ENCODE measurements around the gene ASGR1.

Gene ASGR1, protein sequence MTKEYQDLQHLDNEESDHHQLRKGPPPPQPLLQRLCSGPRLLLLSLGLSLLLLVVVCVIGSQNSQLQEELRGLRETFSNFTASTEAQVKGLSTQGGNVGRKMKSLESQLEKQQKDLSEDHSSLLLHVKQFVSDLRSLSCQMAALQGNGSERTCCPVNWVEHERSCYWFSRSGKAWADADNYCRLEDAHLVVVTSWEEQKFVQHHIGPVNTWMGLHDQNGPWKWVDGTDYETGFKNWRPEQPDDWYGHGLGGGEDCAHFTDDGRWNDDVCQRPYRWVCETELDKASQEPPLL

DNA sequence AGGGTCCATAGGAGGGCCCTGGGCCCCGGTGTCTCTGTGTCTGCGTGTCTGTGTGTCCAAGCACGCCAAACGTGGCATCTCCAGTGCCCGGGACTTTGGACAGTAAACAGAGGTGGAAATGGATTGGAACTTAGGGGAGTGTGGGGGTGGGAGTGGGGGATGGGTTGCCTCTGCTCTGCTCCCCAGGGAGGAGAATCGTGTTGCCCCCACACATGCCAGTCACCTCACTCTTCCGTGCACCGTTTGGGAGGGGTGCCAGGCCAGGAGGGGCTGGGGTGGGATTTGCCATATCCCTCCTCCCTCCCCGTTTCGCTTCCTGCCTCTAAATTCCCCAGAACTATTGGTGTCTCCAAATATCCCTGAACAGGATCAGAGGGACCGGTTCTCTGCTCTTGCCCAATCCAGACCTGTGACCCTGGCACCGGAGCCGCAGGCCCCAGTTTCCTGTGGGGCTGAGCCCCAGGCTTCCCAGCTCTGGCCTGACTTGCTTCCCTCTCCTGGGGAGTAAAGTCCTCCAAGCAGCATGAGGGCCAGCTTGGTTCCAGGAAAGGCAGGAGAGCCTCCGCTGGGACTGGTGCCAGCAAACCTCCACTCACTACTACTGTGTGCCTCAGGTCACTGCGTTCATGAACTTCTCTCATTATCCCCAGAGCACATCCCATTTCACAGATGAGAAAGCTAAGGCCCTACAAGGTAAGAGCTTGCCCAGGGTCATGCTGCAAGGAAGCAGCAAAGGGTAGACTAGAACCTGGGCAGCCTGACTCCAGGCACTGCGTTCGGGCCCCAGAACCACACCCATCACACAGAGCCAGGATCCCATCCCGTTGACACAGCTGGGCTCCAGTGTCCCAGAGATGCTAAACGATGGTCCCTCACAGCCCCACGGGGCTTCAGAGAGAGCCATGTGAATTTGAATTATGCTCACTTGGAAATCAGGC is at the start of gene ASGR1:
TSS of gene ASGR1 (minus strand) at position 54 of the 938 bp plus-strand sequence. CDS start 807 bp downstream, outside the sequence.
- no peak for DNase-seq (ENCODE audit: low read depth in 2 of 2)

DNA sequence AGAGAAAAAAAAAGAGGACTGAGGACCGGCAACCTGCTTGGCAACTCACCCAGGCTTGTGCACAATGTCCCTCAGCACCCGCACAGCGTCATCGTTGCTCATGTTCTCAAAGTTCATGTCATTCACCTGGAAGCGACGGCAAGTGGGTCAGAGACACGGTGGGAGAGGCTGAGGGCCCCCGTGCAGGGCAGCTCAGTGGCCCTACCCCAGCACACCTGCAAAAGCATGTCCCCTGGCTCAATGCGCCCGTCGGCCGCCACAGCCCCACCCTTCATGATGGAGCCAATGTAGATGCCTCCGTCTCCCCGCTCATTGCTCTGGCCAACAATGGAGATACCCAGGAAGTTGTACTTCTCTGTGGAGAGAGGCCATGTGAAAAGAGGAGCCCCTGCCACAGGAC is 49.8 kb upstream of the ASGR1 start:
- DNase-seq (ENCODE audit: low read depth in 2 of 2) = no peak

DNA sequence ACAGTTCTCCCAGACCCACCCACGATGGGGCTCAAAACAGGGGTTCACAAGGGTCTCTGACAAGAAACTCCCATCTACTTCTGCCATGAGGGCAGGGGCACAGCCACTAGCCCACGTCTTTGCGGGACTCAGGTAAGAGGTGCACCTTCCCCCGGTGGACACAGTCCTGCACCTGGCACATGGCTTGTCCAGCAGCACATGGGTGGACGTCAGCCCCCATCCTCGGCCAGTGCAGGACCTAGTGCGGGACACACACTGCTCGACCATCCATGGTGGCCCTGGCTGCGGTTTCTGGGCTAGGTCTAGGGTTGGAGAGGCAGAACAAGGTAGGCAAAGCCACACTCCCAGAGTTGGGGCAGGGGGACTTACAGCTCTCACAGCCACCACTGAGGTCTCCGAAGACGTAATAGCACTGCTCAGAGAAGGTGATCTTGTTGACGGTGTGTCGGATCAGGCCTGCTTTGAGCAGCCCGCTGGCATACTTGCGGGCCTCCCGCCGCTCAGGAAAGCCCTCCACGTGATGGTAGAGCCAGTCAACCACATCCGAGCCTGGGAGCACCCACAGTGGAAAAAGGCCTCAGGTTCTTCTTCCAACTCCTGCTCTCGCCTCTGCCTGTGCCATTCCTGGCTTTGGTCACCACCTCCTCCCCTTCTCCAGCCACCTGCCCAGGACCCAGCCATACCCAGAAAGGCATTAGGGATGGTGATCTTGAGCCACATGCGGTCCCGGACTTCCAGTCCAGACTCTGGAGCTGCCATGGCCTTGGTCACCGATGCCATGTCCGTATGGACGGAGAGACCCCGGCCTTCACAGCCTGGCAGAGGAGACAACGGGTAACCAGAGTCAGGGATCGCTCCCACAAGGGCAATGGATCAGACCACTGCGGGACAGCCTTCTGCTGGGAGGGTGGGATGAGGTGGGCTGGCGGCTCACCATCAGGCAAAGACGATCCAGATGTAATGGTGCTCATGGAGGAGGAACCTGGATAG is 47.8 kb upstream of the ASGR1 start:
- no peak for DNase-seq (ENCODE audit: low read depth in 2 of 2)

DNA sequence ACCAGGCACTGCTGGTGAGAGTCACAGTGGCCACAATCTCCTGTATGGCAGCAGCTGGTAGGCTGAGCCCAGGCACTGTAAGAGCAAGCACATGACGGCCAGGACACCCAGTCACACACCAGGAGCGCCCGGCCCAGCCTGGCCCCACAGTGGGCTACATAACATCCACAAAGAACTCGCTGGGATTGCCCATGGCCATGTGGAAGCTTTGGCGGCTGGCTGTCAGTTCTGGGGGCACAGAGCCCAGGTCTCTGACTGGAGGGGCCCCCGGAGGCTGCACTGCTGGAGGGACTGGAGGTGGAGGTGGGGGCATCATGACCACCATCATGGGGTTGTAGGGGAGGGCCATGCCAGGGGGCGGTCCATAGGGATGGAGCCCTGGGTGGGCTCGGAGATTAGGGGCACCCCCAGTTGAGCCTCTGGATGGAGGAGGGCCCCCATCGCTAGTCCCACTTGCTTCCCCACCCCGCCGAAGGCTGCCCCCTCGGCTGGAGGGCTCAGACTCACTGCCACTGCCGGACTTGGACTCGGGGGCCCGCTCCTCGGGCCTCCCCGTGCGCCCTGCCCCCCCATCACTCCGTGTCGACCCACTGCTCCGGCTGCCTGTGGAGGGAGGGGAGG is 46.7 kb upstream of the ASGR1 start:
- DNase-seq (ENCODE audit: low read depth in 2 of 2) = no peak

DNA sequence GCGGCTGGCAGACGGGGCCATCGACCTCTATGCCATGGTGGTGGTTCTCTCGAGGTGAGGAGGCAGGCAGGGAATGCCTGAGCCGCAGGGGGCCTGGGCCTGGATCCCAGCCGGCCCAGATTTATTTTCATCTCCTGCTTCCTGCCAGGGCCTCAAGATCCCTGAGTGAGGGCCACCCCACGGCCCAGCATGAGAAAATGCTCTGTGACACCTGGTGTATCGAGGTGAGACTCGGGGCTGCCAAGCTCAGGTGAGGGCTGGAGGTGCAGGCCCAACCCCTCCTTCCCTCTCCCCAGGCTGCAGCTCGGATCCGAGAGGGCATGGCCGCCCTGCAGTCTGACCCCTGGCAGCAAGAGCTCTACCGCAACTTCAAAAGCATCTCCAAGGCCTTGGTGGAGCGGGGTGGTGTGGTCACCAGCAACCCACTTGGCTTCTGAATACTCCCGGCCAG is 45.5 kb upstream of the ASGR1 start:
- no peak for DNase-seq (ENCODE audit: low read depth in 2 of 2)

DNA sequence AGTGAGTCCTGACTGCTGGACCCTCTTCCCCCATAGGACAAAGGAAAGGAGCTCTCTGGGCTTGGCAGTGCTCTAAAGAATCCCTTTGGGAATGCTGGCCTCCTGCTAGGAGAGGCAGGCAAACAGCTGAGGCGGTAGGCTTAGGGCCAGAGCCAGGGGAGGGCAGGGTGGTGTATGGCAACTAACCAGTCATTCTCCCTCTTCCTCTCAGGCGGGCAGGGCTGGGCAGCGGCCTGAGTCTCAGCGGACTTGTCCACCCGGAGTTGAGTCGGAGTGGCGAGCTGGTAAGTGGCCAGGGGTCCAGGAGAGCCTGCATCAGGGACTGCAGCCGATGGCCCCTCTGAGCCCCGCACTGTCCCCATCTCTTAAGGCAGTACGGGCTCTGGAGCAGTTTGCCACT is 44.9 kb upstream of the ASGR1 start:
- DNase-seq (ENCODE audit: low read depth in 2 of 2) = no peak

DNA sequence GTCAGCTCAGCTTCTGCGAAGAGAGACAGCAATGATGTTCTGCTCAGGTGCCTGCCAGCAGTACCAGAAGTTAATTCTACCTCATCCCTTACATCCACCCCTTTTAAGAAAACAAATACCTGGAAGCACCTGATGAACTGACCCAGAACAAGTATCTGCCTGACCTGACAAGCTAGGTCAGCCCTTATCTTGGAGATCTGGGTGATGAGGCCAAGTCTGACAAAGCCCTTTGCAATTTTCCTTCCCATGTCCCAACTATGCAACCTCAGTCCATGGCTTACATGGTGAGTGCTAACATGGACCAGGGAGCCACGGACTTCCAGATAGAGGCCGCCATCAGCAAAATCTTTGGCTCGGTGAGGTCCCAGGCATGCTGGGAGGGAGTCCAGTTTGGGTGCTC is 44.2 kb upstream of the ASGR1 start:
- no peak for DNase-seq (ENCODE audit: low read depth in 2 of 2)

DNA sequence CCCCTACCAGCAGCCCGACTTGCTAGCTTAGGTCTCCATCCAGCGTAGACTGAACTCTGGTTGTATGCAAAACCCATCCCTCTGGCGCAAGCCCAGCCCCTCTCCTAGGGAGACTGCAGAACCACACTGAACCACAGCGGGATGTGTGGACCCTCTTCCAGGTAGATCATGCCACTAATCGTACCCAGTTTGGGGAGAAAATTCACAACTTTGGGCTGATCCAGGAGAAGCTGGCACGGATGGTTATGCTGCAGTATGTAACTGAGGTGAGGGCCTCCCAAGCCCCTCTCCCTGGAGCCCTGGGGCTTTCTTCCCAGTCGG is 43.8 kb upstream of the ASGR1 start:
- no peak for DNase-seq (ENCODE audit: low read depth in 2 of 2)

DNA sequence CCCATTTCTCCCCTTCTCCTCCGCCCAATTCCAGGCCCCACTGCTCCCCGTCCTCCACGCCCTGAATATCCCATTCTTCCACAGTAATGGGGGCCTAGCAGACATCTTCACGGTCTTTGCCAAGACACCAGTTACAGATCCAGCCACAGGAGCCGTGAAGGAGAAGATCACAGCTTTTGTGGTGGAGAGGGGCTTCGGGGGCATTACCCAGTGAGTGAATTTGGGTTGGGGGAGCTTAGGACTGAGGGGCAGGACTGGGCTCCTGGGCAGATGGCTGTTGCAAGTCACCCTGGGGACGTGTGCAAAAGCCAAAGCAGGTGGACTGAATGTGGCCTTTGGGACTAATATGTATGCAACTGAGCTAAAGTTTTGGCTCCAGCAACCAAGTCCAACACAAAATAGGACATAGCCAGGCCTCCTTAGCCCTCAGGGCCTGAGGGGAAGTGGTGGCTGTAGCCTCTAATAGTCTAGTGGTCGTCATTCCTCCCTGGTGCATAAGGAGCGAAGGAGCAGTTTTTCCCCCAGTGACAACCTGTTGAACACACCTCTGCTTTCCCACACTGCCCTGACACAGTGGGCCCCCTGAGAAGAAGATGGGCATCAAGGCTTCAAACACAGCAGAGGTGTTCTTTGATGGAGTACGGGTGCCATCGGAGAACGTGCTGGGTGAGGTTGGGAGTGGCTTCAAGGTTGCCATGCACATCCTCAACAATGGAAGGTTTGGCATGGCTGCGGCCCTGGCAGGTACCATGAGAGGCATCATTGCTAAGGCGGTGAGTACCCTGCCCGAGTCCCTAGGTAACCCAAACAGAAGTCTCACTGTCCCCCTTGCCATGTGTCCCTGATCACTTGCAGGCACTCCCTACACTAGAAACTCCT is 43.2 kb upstream of the ASGR1 start:
- no peak for DNase-seq (ENCODE audit: low read depth in 2 of 2)

DNA sequence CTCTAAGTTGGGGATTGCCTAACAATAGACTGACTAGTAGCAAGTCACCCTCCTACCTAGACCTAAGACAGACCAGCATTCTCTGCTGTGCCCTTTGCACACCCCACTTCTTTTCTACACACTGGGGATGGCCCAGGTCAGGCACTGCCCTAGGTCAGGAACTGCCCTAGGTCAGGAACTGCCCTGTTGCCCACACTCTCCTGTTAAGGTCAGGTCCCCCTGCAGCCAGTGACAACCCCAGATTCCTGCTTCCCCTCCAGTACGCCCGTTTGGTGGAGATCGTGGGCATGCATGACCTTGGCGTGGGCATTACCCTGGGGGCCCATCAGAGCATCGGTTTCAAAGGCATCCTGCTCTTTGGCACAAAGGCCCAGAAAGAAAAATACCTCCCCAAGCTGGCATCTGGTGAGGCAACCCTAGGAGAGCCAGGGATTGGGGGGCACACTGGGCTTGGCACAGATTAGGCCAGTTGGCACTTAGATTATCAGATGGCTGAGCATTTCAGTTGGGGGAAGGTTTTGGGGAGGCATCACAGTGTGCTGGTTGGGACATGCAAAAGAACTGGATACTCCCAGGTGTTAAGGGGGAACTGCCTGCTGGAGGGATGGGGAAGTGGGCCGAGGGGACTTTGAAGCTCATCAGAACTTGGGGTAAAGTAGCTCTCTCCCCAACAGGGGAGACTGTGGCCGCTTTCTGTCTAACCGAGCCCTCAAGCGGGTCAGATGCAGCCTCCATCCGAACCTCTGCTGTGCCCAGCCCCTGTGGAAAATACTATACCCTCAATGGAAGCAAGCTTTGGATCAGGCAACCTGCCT is 42.3 kb upstream of the ASGR1 start:
- no peak for DNase-seq (ENCODE audit: low read depth in 2 of 2)

DNA sequence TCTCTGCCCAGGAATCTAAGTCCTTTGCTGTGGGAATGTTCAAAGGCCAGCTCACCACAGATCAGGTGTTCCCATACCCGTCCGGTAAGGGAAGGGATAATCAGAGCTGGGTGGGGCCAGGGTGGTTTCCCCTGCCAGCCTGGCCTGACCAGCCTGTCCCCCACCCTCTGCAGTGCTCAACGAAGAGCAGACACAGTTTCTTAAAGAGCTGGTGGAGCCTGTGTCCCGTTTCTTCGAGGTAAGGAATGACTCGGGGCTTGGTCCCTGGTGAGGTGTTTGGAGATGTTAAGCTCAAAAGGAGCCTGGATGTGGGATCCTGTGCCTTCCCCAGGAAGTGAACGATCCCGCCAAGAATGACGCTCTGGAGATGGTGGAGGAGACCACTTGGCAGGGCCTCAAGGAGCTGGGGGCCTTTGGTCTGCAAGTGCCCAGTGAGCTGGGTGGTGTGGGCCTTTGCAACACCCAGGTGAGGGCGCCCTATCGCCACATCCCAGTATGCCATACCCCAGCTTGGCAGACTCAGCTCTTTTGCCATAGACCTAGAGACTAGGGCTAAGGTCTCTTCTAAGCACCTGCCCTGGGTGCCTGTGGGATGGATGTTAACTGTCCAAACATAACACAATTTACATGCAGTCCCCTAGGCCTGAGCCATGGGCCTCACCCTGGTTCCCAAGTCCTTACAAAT is 41.6 kb upstream of the ASGR1 start:
- peak in 1 of 2 donors; percentile 43 for DNase-seq (ENCODE audit: low read depth in 2 of 2)

DNA sequence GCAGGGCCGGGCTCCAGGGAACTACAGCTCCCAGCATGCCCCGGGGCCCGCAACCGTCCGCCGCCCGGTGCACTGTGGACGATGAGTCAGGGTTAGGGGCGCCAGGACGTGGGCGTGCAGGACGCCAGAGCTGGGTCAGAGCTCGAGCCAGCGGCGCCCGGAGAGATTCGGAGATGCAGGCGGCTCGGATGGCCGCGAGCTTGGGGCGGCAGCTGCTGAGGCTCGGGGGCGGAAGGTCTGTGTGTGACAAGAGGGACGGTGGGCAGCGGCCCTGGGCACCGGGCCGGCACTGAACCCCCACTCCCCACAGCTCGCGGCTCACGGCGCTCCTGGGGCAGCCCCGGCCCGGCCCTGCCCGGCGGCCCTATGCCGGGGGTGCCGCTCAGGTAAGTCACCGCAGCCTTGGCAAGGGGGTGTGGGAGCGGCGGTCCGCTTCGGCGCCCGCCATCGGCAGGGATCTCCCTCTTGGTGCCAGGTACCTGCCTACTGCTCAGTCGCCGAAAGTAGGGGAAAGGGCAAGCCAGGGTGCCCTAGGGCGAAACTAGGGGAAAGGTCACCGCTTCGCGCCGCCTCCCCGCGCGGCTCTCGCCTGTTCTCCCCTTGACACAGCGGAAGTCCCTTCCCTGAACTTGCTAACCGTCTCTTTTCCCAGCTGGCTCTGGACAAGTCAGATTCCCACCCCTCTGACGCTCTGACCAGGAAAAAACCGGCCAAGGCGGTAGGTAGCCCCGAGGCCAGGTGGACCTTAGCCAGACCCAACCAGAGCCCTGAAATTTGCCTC is 40.8 kb upstream of the ASGR1 start, which contains the start of the genes ACADVL and DLG4:
TSS of gene ACADVL (plus strand) at position 127 of the 781 bp plus-strand sequence. CDS start at position 174, 47 bp downstream.
TSS of gene DLG4 (minus strand) at position 25 of the 781 bp plus-strand sequence.
- DNase-seq (ENCODE audit: low read depth in 2 of 2) = peak; percentile 58 to 63

DNA sequence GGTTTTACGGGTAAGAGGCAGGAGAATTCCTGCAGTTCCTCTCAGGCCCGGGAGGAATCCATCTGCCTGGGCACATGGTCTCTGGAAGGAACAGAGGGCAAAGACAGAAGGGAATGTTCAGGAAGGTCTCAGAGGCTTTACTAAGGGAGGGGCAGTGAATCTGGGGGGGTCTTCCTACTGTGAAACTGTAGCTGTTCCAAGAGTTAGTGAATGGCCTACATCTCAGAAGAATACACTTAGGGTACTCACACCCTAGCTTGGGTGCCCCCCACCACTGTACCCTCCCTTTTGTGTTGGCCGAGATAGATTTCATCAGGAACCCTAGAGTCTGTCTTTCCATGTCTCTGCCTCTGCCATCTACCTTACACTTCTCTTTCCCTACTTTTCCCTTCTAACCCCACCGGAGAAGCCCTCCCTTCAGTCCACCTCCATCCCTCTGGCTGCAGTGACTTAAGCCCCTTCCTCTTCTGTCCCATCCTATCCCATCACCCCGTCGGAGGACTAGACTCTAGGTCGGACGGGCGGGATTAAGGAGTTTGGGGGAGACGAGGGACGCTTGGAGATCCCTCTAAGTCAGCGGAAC is 40.1 kb upstream of the ASGR1 start:
- no peak for DNase-seq (ENCODE audit: low read depth in 2 of 2)

DNA sequence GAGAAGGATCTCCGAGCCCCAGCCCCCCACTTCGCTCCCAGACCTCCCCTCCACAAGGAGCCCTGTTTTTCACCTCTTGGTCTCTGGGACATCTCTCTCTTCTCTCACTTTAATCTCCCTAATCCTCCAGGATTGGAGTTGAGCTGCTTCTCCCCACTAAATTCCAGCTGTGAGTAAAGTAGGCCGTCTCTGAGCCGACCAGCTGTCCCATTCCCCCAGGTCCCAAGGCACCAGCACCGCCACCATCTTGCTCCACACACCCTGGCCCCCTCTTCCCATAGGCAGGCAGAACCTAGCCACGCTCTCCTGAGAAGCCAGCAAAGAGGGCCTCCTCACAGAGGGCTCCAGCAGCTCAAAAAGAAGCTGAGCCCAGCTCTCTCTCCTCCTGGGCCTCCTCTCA is 39.6 kb upstream of the ASGR1 start:
- DNase-seq (ENCODE audit: low read depth in 2 of 2) = no peak

DNA sequence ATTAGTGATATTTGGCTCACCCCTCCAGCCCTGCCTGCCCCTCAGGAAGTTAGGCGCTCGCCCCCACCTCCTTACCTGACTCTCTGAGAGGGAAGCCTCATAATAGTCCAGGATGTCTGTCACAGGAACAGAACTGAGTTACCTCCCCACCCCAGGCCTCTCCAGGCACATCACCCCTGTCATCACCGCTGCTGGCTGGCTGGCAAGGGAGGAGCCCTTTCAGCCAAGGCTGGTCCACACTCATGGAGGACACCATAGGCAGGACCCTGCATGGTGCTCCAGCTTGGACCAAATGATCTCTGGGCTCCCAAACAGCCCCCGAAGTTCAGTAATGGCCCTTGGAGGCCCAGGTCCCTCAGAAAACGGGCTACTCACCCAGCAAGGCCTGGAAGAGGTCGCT is 39.0 kb upstream of the ASGR1 start:
- no peak for DNase-seq (ENCODE audit: low read depth in 2 of 2)

DNA sequence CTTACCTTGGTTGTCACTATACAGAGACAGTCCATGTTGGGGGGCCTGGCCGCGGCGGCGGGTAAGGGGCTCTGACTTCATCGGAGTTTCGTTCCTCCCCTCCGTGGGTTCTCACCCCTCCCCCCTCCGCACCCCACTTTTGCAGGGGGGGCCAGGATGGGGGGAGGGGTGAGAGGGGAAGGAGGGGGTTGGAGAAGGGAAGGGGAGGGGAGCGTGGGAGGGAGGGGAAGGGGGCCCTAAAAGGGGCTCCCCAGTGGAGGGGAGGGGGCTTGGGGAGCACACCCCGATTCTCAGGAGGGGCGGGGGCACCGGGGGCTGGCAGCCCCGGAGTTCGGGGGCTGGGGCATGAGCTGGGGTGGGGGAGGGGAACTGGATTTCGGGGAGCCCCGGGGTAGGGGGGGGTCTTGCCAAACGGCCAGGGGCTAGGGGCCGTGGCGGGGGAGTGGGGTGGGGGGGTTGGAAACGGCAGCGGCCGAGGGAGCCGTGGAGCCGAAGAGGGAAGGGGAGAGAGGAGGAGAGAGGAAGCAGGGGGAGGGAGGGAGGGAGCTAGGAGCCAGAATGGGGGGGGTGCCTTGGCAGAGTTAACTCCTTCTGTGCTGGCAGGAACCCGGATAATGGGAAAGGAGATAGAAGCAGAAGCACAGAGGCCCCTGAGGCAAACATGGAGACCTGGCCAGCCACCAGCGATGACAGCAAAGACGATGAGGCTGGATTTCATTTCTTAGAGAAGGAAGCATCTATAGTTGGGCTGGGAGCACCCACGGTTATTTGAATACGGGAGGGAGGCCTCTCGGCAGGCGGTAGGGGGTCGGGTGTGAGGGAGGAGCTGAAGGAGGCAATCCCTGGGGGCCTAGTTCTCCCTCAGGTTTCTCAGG is 38.2 kb upstream of the ASGR1 start:
- no peak for DNase-seq (ENCODE audit: low read depth in 2 of 2)
